K562 (cell line): ENCODE data around the gene ANKRD13D. TPM values are rescaled to one million over a fixed set of nuclear protein-coding genes. Genes with fewer than 3 reads are reported as not detected.

Source experiments
- ATAC-seq: fragments of 200-7000 bp; cut with Tn5 transposase; 3 replicates; pipeline ENCODE4 v1.9.1; 2020; ENCODE audit warnings: moderate library complexity
- BruUV-seq: library from RNA; stranded (reverse); fragments of 400-500 nt; replicated peaks from 2 replicates; lab custom pipeline; 2021; lab: Mats Ljungman, UMichigan
- CTCF ChIA-PET: fragments of 300-600 bp; formaldehyde crosslinking; extraction: SDS; loops from one replicate; lab custom pipeline; 2021; ENCODE audit warnings: low intra/inter-chr PET ratio; lab: Yijun Ruan, JAX
- POLR2A ChIA-PET: fragments of 300-600, 350-650 bp; sonication (Branson Sonifier 250); formaldehyde crosslinking; extraction: SDS; loops from one replicate; lab custom pipeline; 2021; ENCODE audit warnings: antibody characterized with exemption, inconsistent platforms; lab: Yijun Ruan, JAX
- DNase-seq, 4 experiments: peaks; one replicate each; pipeline versions ENCODE4 v3.0.0 to v3.0.0-alpha.2; 2011 to 2018; ENCODE audit warnings: low spot score in 3 of 4, mixed read lengths in 3 of 4; ENCODE audit errors: extremely low read depth in 1 of 4
- FAIRE-seq: peaks from 2 replicates; lab custom pipeline; 2011; peaks lifted over from hg19 to GRCh38; lab: Jason Lieb, UNC
- H2AFZ ChIP-seq: 2 replicates; pipeline ENCODE4 v1.6.0; 2011; ENCODE audit warnings: low read depth, low read length, control low read depth, inconsistent platforms
- H3K27ac ChIP-seq: fragments of 200-600 bp; 3 replicates; pipeline ENCODE4 v1.8.0; 2011; ENCODE audit warnings: low read depth, mild to moderate bottlenecking, control low read depth, inconsistent platforms, low read length, moderate library complexity, mixed read lengths; ENCODE audit errors: extremely low read depth
- H3K27me3 ChIP-seq, 2 experiments: fragments of 300-600 bp in 1 of 2; 2 replicates in 1 of 2; 3 replicates in 1 of 2; pipeline versions ENCODE4 v1.6.0 to v1.8.0; 2011; ENCODE audit warnings: inconsistent platforms in 2 of 2, low read length in 2 of 2, mild to moderate bottlenecking in 1 of 2, mixed read lengths in 1 of 2, moderate library complexity in 1 of 2; ENCODE audit not compliant: control insufficient read depth in 2 of 2, insufficient read depth in 2 of 2
- H3K36me3 ChIP-seq: fragments of 300-600 bp; 3 replicates; pipeline ENCODE4 v1.8.0; 2011; ENCODE audit warnings: mild to moderate bottlenecking, low read length, inconsistent platforms; ENCODE audit not compliant: control insufficient read depth, insufficient read depth
- H3K4me1 ChIP-seq, 2 experiments: fragments of 200-600 bp in 1 of 2; replicated peaks in 1 of 2; 2 replicates in 1 of 2; 3 replicates in 1 of 2; pipeline versions ENCODE4 v1.5.1 to v1.8.0; 2011; ENCODE audit warnings: inconsistent platforms in 2 of 2, low read length in 2 of 2, mild to moderate bottlenecking in 1 of 2, mixed read lengths in 1 of 2, moderate library complexity in 1 of 2; ENCODE audit not compliant: control insufficient read depth in 2 of 2, insufficient read depth in 2 of 2
- H3K4me2 ChIP-seq: 2 replicates; pipeline ENCODE4 v1.6.1; 2011; ENCODE audit warnings: low read length, control low read depth, inconsistent platforms, mixed read lengths; ENCODE audit not compliant: insufficient read depth
- H3K4me3 ChIP-seq: fragments of 200-600 bp; sonication (generic), shearing (Covaris generic); 2 replicates; pipeline ENCODE4 v1.5.1; 2016; ENCODE audit warnings: control low read depth, inconsistent platforms
- H3K79me2 ChIP-seq: fragments of 200-600 bp; 3 replicates; pipeline ENCODE4 v1.8.0; 2011; ENCODE audit warnings: low read length, inconsistent platforms; ENCODE audit not compliant: control insufficient read depth, insufficient read depth
- H3K9ac ChIP-seq, 2 experiments: 2 replicates each; pipeline versions ENCODE4 v1.6.0 to v1.6.1; 2011; ENCODE audit warnings: low read depth in 2 of 2, low read length in 2 of 2, control low read depth in 1 of 2, inconsistent platforms in 1 of 2, mild to moderate bottlenecking in 1 of 2, mixed read lengths in 1 of 2; ENCODE audit not compliant: insufficient read depth in 1 of 2
- H3K9me1 ChIP-seq: one replicate; pipeline ENCODE4 v1.6.0; 2011; ENCODE audit warnings: inconsistent platforms, mild to moderate bottlenecking, low read length, moderate library complexity; ENCODE audit not compliant: control insufficient read depth, insufficient read depth
- H3K9me3 ChIP-seq: replicated peaks from 2 replicates; pipeline ENCODE4 v1.5.1; 2011; ENCODE audit warnings: low read depth, low read length, inconsistent platforms; ENCODE audit not compliant: control insufficient read depth, insufficient read depth
- H4K20me1 ChIP-seq: replicated peaks from 2 replicates; pipeline ENCODE4 v1.6.1; 2011; ENCODE audit warnings: low read length, inconsistent platforms, mixed read lengths; ENCODE audit not compliant: control insufficient read depth, insufficient read depth
- CREB5 ChIP-seq: fragments of 250-450 bp; sonication (Bioruptor Pico); IDR thresholded peaks from 2 replicates; pipeline ENCODE4 v1.5.0; 2020; ENCODE audit warnings: mild to moderate bottlenecking
- HMGN3 ChIP-seq: IDR thresholded peaks from 2 replicates; pipeline ENCODE4 v1.6.1; 2011; ENCODE audit warnings: borderline replicate concordance, low read depth, mild to moderate bottlenecking, mixed read lengths, low read length; ENCODE audit not compliant: insufficient read length; ENCODE audit errors: extremely low read depth
- KDM5B ChIP-seq: fragments of 200-600 bp; sonication (generic); IDR thresholded peaks from 2 replicates; pipeline ENCODE4 v1.6.1; 2012; ENCODE audit warnings: low read depth, mild to moderate bottlenecking, moderate library complexity, low read length, control low read depth, inconsistent platforms; ENCODE audit not compliant: insufficient replicate concordance
- MIER1 ChIP-seq: fragments of 450-650 bp; IDR thresholded peaks from 2 replicates; pipeline ENCODE4 v1.6.1; 2016; ENCODE audit warnings: antibody characterized with exemption, mild to moderate bottlenecking, low read depth
- NONO ChIP-seq, 2 experiments: fragments of 200-400 bp in 1 of 2; fragments of 450-650 bp in 1 of 2; formaldehyde crosslinking in 1 of 2; IDR thresholded peaks; 2 replicates each; pipeline ENCODE4 v1.6.1; 2017; ENCODE audit warnings: low read depth in 2 of 2, mild to moderate bottlenecking in 2 of 2, moderate library complexity in 2 of 2, low read length in 1 of 2
- PHF8 ChIP-seq: fragments of 200-600 bp; sonication (generic); IDR thresholded peaks from 2 replicates; pipeline ENCODE4 v1.6.1; 2012; ENCODE audit warnings: mixed run types, mild to moderate bottlenecking, inconsistent platforms, low read length, moderate library complexity, borderline replicate concordance
- POLR2G ChIP-seq: fragments of 200-400 bp; formaldehyde crosslinking; IDR thresholded peaks from 2 replicates; pipeline ENCODE4 v1.6.1; 2017; ENCODE audit warnings: low read depth, mild to moderate bottlenecking, antibody characterized with exemption, low read length, moderate library complexity
- RBBP5 ChIP-seq: fragments of 200-600 bp; sonication (generic); IDR thresholded peaks from 2 replicates; pipeline ENCODE4 v1.6.1; 2012; ENCODE audit warnings: borderline replicate concordance, mild to moderate bottlenecking, low read length, control low read depth, inconsistent platforms; ENCODE audit not compliant: insufficient read depth, poor library complexity, severe bottlenecking
- TBP ChIP-seq: optimal IDR thresholded peaks from 2 replicates; pipeline ENCODE3; 2011; ENCODE audit warnings: low read depth, low read length, improper control_type of control experiment
- YY1 ChIP-seq, 3 experiments: IDR thresholded peaks; 2 replicates each; pipeline ENCODE4 v1.6.1; 2011; ENCODE audit warnings: low read length in 2 of 3, mild to moderate bottlenecking in 2 of 3, moderate library complexity in 2 of 3, borderline replicate concordance in 1 of 3, control low read depth in 1 of 3, low read depth in 1 of 3; ENCODE audit not compliant: insufficient read depth in 3 of 3, insufficient replicate concordance in 2 of 3, control insufficient read depth in 1 of 3, insufficient read length in 1 of 3; ENCODE audit errors: extremely low read depth in 1 of 3
- ZNF395 ChIP-seq: fragments of 200-800 bp; sonication (Bioruptor generic); IDR thresholded peaks from 2 replicates; pipeline ENCODE4 v1.6.1; 2017; ENCODE audit warnings: missing genetic modification characterization, missing compliant biosample characterization
- ZNF639 ChIP-seq, 2 experiments: fragments of 200-800 bp in 1 of 2; sonication (Bioruptor generic) in 1 of 2; sonication (generic) in 1 of 2; formaldehyde crosslinking in 1 of 2; IDR thresholded peaks in 1 of 2; conservative IDR thresholded peaks in 1 of 2; 2 replicates each; pipeline versions ENCODE4 v1.5.0 to v1.6.1; 2016 to 2020; ENCODE audit warnings: missing compliant biosample characterization in 1 of 2, missing genetic modification characterization in 1 of 2, missing genetic modification reagents in 1 of 2
- ZNF75A ChIP-seq: fragments of 450-650 bp; formaldehyde crosslinking; IDR thresholded peaks from 2 replicates; pipeline ENCODE4 v1.4.0; 2020; ENCODE audit warnings: mild to moderate bottlenecking
- WGBS: fragments of 100-300 bp; shearing (Covaris generic); methylation state at CpG from one replicate; pipeline ENCODE4 v1.1.6; 2016; ENCODE audit warnings: low coverage, mixed read lengths; ENCODE audit not compliant: insufficient coverage; ENCODE audit errors: missing lambda C conversion rate; 5-methylcytosine and 5-hydroxymethylcytosine counted together
- in situ Hi-C: fragments of 300-500 bp; cut with MboI; formaldehyde crosslinking; loops from 4 replicates; pipeline ENCODE4 v1.15.0; 2018; ENCODE audit warnings: inconsistent platforms, mixed read lengths
- intact Hi-C: fragments of 100-400 bp; cut with micrococcal nuclease; formaldehyde crosslinking; loops from 2 replicates; pipeline ENCODE4 v1.14.2; 2022
- polyA plus RNA-seq, 8 experiments: library from polyadenylated mRNA; depleted of rRNA in 4 of 8; stranded (reverse) in 5 of 8; unstranded in 3 of 8; fragments of >200 nt; fragmentation: Nextera tagmentation in 2 of 8; fragmentation: Illumina TruSeq in 1 of 8; extraction: Ambion mirVana in 2 of 8; extraction: Trizol in 1 of 8; gene quantifications; 2 replicates each; pipeline versions ENCODE4 v1.2.1 to v1.2.3, GENCODE V29; 2011 to 2014; ENCODE audit warnings: inconsistent platforms in 1 of 8, missing spikeins in 1 of 8
- total RNA-seq, 7 experiments: library from RNA; depleted of rRNA in 6 of 7; stranded (reverse); fragments of >200 nt in 6 of 7; fragmentation: Illumina TruSeq in 2 of 7; extraction: Trizol in 2 of 7; gene quantifications; 2 replicates each; pipeline versions ENCODE4 v1.2.1 to v1.2.3, GENCODE V29; 2011 to 2021; ENCODE audit warnings: low replicate concordance in 1 of 7

Gene ANKRD13D
- total and polyA plus RNA-seq, 9 of the 15 experiments (the other 6 are each of a cell fraction or from before 2014, with no cell fraction given) = 0.94 to 40.9 (median 22.4) TPM

GRCh38 chr11:67266449-67267187 is 22.5 kb upstream of the ANKRD13D start, which contains the start of gene GRK2:
GRK2 (plus strand) TSS chr11:67266473; CDS start chr11:67266700, 227 bp downstream.
- ChIA-PET CTCF (interaction anchor here (0.7 to 3.5 kb wide), 2 partner anchors 22 to 51 kb away, joined by 5 to 35 read pairs; no protein-coding TSS in a partner anchor), POLR2A (interaction anchor here (0.8 to 2.4 kb wide), 5 partner anchors 9 to 51 kb away, joined by 4 to 12 read pairs (median 5); no protein-coding TSS in a partner anchor)
- in situ Hi-C loops (no loop called here), intact Hi-C loops (loop anchor here (1.0 kb wide), 1 partner anchor 22 kb away; no protein-coding TSS in a partner anchor)
- DNase-seq (peak in 2 of 4 experiments; percentile 61 to 64), FAIRE-seq (no peak), ATAC-seq (peak; percentile 58)
- Histone ChIP-seq H3K79me2 (peaks cover 54% of the 10 kb centered on the region), H3K27me3 (no peaks in the 10 kb centered on the region), H4K20me1 (peaks cover 20% of the 10 kb centered on the region; the same call in 1 of the 2 replicates), H3K9me3 (no peaks in the 10 kb centered on the region), H3K4me1 (peaks cover 49 to 69% of the 10 kb centered on the region in 2 experiments), H2AFZ (peak within 1 kb of the TSS; percentile 99), H3K4me3 (peak within 1 kb of the TSS; percentile 96), H3K27ac (peak within 1 kb of the TSS; percentile 79), H3K9me1 (peaks cover 7% of the 10 kb centered on the region), H3K9ac (peak within 1 kb of the TSS; percentile 81 to 96), H3K36me3 (peaks cover 44% of the 10 kb centered on the region; the same call in 2 of the 3 replicates), H3K4me2 (peak within 1 kb of the TSS; percentile 93)
- 1% methylated on average over 50 of the region's 103 CpGs for WGBS
- no TSS peak for BruUV-seq
- TF ChIP-seq CREB5 (CRISPR knock-in tag) (no peak), PHF8 (peak; percentile 55; the same call in 1 of the 2 replicates), MIER1 (no peak), YY1 (IDR thresholded peaks at IDR 0.05; ENCODE audit: borderline replicate concordance in 1 of 3, control insufficient read depth in 1 of 3, extremely low read depth in 1 of 3, insufficient read depth in 3 of 3, insufficient read length in 1 of 3, insufficient replicate concordance in 2 of 3, low read depth in 1 of 3, low read length in 2 of 3) (peak; percentile 71 to 94 (median 89)), HMGN3 (peak; percentile 61), ZNF395 (CRISPR knock-in tag) (peak; percentile 56; the same call in 1 of the 2 replicates), POLR2G (peak; percentile 49; the same call in 1 of the 2 replicates), NONO (IDR thresholded peaks at IDR 0.05; ENCODE audit: low read depth in 2 of 2, low read length in 1 of 2) (0 out of 4 replicates have a peak, but pooled peaks of 1 of the 2 experiments have one; percentile 9), ZNF75A (no peak), RBBP5 (peak; percentile 45), KDM5B (peak; percentile 54), TBP (peak; percentile 33), ZNF639 (CRISPR knock-in tag; conservative IDR thresholded peaks at IDR 0.05 in 1 of 2, IDR thresholded peaks at IDR 0.05 in 1 of 2) (peak in 1 of 2 experiments; percentile 63; a peak in 1 of 4 replicates)
